ENCODE measurements around the gene TGM3.

Gene TGM3

DNA sequence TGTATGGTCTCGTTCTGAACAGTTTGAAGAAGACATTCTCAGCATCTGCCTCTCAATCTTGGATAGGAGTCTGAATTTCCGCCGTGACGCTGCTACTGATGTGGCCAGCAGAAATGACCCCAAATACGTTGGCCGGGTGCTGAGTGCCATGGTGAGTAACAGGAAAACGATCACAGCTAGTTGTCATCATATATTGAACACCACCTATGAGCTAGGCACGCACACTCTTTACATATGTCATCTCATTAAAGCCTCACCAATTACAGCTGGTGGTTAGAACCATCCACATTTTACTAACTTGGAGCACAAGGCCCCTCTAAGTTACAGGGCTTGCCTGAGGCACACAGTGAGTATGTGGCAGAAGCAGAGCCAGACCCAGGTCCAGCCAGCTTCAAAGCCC is 17.1 kb downstream of the TGM3 start:
- DNase-seq = no peak

- DNase-seq = no peak
Observed at GRCh38 chr20:2313316-2313715, 17.5 kb downstream of the TGM3 start.

GRCh38 chr20:2314759-2315439 is 19.1 kb downstream of the TGM3 start:
- DNase-seq = peak; percentile 34 to 52

- no peak for DNase-seq
Observed at GRCh38 chr20:2315440-2315778, 19.6 kb downstream of the TGM3 start.

- DNase-seq = no peak
Observed at GRCh38 chr20:2316847-2317495, 21.2 kb downstream of the TGM3 start.

DNA sequence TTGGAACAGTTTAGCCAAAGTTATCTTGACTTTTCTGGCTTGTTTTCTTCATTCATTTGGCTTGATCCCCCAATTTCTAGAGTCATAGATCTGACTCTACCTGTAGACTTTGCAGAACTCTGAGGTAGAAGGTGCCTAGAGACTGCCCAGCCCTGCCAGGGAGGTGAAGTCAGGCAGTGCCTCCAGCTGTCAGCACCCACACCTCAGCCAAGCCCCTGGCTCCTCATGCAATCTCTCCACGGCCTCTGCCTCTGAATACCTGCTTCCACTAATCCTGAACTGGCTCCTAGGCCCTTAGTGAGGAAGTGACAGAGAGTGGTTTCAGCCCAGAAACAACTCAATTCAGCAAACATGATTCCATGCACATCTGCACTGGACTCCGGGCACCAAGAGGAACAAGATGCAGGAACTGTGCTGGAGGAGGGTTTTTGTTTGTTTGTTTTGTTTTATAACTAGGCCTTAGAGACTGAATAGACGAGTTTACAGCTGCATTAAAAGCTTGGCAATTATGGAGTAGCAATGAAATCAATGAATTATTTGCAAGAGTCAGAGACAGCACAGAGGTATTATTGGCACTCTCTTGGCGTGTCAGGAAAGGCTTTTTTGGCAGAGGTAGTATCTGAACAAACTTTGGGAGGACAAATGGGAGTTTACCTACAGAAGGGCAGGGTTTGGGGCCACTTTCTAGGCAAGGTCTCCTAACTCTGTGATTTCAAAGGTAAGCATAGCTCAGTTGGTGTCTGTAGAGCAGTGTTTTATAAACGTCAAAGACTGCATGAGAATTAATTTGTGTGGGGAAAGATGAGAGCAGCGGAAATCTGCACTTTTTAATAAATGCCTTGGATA is 25.2 kb downstream of the TGM3 start:
- peak in 1 of 2 experiments; percentile 12 for DNase-seq

DNA sequence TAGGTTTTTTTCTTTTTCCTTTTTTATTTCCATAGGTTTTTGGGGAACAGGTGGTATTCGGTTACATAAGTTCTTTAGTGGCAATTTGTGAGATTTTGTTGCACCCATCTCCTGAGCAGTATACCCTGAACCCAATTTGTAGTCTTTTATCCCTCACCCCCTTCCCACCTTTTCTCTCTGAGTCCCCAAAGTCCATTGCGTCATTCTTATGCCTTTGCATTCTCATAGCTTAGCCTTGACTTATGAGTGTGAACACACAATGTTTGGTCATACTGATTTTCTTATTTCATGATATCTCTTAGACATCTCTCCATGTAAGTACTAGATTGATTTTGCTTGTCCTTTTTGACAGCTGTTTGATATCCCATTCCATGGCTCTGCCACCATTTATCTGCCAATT is 27.2 kb downstream of the TGM3 start:
- DNase-seq = no peak

DNA sequence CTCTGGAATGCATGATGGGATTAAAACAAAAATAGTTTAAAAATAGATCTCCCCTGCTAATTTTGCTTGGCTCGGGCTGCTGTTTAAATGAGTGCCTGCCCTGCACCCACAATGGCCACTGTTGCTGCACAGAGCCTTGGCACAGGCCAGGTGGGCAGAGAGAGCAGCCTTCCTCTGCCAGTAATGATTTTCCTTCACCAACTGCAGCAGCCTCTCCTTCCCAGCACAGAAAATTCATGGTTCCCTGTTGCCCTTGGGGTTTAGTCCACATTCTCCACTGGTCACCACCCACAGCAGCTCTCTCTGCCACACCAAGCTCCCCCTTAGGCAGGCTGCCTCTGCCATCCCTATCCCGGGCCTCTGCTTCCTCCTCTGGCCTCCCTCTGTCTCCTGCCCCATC is 30.2 kb downstream of the TGM3 start:
- no peak for DNase-seq

DNA sequence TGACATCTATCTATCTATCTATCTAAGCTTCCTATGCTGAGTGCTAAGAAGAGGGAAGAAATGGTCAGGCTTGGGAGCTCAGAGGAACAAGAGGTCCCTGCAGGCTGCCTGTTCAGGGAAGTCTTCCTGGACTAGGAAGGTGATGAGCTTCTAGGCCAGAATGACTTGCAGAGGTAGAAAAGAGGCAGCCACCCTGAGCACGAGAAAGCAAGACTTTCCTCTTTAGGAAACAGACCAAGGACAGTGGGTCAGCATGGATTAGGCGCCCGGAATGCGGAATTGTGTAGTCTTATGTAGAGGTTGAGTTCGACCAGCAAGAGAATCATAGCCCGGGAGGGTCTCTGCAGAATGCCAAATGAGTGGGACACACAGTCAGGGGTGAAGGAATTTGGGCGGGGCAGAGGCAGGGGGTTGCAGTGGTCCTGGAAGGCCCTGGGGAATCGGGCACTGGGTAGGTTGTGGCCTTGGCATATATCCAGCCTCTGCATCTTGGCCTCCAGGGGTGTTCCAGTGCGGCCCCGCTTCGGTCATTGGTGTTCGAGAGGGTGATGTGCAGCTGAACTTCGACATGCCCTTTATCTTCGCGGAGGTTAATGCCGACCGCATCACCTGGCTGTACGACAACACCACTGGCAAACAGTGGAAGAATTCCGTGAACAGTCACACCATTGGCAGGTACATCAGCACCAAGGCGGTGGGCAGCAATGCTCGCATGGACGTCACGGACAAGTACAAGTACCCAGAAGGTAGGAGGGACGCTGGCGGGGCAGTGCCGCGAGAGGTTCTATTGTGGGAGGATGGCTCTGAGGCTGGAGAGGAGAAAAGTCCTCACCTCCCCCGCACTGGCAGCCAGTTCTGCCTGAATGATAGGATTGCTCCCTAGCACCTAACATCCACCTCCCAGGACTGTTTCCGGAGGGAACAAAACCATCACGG is 32.1 kb downstream of the TGM3 start:
- no peak for DNase-seq

- DNase-seq = no peak
Observed at GRCh38 chr20:2329286-2329685, 33.5 kb downstream of the TGM3 start.

DNA sequence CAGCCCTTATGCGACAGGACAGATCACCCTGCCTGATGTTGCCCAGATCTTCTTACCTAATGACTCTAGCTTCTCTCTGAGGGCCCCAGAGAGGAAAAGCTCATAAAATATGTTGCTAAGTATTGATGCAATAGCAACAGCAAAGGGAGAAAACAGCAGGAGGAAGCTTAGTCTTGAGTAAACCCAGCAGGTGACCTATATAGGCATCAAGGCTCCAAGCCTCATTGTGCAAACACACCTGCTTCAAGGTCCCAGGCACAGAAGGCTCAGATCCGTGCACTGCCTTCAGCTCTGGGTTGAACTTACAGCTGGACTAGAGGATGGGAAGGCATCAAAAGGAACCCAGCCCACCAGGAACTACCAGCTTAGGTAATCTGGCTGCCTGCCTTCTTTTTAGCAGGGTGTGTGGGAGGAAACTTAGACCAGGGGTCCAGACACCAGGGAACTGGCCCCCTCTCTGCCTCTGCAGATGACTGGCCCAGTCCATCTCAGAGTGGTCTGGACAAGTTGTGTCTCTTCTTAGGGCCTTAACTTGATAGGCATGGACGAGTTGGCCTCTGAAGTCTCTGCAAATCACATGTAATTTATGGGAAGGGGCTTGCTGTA is 34.4 kb downstream of the TGM3 start:
- peak; percentile 57 to 84 for DNase-seq

DNA sequence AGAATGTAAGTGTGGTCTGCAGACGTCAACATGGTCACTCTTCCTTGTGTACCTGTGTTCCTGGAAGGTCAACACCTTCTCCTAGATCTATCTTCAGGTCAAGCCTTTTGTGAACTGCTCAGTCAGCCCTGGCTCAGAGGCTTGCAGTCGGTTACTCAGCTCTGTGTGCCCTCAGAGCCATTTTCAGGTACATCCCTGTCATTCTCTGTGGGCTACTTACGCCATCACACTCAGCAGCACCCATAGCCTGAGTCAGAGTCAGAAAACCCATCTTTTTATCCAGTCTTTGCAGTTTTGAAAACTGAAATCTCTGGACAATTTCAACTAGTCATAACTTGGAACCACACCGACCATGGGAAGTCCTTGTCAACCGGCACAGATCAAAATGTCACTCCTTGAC is 35.3 kb downstream of the TGM3 start:
- no peak for DNase-seq

DNA sequence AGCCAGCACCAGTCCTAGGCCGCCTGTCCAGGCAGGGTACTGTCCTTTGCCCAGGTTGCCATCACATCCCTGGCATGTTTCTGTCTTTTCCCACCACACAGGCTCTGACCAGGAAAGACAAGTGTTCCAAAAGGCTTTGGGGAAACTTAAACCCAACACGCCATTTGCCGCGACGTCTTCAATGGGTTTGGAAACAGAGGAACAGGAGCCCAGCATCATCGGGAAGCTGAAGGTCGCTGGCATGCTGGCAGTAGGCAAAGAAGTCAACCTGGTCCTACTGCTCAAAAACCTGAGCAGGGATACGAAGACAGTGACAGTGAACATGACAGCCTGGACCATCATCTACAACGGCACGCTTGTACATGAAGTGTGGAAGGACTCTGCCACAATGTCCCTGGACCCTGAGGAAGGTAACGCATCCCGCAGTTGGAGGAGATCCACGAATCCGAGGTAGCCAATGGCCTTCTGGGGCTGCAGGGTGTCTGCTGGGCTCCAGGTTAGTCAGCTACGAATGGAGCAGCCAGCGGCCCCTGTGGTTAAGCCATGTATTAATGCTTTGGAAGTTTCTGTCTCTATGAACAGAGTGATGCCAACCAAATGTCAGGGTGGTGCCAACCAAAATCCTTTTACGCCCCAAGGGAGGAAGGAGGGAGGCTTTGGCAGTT is 36.2 kb downstream of the TGM3 start:
- DNase-seq = no peak

DNA sequence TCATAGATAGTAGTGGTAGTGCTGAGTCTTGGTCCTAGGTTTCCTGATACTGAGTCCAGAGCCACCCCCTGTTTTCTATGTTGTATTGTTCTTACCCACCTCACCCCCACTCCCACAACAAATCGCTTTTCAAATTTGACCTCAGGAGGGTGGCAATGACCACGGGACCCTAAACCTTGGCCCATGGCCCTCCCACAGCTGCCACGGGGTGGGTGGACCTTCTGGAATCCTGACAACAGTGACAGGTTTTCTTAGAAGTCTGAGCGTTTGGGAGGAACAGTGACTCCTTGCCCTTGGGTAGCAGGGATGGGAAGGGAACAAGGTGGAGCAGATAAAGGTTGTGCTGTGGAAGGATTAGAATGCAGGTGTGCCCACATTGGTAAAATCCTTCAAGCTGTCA is 36.9 kb downstream of the TGM3 start:
- no peak for DNase-seq

GRCh38 chr20:2333821-2334220 is 38.0 kb downstream of the TGM3 start:
- DNase-seq = no peak

- DNase-seq = no peak
Observed at GRCh38 chr20:2335096-2335870, 39.5 kb downstream of the TGM3 start.

GRCh38 chr20:2336471-2336870 is 40.7 kb downstream of the TGM3 start:
- DNase-seq = no peak

- no peak for DNase-seq
Observed at GRCh38 chr20:2337142-2337541, 41.3 kb downstream of the TGM3 start.

GRCh38 chr20:2338411-2339066 is 42.7 kb downstream of the TGM3 start:
- no peak for DNase-seq

DNA sequence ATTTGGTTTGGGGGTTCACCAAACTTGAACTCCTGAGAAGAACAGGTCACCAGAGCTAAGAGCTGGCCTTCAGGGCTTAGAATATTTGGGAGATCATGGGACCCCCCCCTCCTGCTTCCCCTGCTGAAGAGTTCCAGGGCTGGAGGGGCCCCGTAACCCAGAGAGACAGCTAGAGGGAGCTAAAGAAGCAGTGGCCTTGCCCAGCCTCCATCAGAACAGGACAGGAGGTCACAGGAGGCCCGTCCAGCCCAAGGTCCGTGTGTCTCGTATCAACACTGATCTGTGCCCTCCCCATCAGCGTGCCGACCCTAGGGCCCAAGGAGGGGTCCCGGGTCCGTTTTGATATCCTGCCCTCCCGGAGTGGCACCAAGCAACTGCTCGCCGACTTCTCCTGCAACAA is 44.3 kb downstream of the TGM3 start:
- DNase-seq = no peak

DNA sequence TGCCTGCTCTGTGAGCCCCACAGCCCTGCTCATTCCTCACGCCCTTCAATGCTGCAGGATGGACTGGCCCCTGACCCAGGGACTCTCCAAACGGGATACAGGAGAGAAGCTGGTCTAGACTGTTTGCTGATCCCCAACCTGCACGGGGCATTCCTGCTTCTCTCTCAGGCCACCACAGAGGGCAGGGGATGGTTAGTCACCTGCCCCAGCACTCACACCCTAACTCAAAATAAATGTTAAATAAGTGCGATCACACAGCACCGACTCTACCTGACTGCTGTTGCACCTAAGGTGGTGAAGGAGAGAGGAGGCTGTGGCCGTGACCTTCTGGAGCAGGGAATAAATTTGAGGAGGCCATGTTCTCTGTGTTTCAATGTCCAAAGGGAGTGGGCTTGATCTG is 45.0 kb downstream of the TGM3 start:
- DNase-seq = no peak

All from NCI-H2081 (cell line).